ENCODE results near the gene BCAS3.

DNA sequence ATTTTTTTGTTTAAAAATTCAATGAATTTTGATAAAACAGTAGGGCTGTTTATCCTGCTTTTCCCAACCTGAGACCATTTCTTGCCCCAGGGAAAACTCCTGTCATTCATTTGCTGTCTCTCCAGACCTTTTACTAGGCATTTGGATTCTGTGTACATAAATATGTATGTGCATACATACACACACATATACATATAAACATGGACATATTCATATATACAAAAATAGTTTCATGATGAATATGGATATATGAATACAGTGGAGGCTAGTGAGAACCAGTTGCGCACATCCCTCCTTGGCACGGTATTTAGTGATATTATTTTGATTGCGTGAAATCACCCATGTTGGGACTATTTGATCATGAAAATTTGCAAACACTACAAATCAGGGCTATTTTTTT is 269.9 kb downstream of the BCAS3 start:
- TF ChIP-seq, protein P1, sequence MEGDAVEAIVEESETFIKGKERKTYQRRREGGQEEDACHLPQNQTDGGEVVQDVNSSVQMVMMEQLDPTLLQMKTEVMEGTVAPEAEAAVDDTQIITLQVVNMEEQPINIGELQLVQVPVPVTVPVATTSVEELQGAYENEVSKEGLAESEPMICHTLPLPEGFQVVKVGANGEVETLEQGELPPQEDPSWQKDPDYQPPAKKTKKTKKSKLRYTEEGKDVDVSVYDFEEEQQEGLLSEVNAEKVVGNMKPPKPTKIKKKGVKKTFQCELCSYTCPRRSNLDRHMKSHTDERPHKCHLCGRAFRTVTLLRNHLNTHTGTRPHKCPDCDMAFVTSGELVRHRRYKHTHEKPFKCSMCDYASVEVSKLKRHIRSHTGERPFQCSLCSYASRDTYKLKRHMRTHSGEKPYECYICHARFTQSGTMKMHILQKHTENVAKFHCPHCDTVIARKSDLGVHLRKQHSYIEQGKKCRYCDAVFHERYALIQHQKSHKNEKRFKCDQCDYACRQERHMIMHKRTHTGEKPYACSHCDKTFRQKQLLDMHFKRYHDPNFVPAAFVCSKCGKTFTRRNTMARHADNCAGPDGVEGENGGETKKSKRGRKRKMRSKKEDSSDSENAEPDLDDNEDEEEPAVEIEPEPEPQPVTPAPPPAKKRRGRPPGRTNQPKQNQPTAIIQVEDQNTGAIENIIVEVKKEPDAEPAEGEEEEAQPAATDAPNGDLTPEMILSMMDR (IDR thresholded peaks at IDR 0.05), result no peak
- TF ChIP-seq EZH2 (IDR thresholded peaks at IDR 0.05; ENCODE audit: borderline replicate concordance, insufficient read depth, low read depth, low read length, poor library complexity, severe bottlenecking), result no peak
